Ishikawa (cell line): Measurements from ENCODE around the gene DTNBP1.

Source experiments
- EGR1 ChIP-seq: IDR thresholded peaks from 2 replicates; pipeline ENCODE4 v1.6.1; 2012
- MAX ChIP-seq: IDR thresholded peaks from 2 replicates; pipeline ENCODE4 v1.6.1; 2012
- RAD21 ChIP-seq: IDR thresholded peaks from 2 replicates; pipeline ENCODE4 v1.6.1; 2012; ENCODE audit warnings: low read depth
- REST ChIP-seq: IDR thresholded peaks from 2 replicates; pipeline ENCODE4 v1.6.1; 2012; ENCODE audit warnings: low read depth, mild to moderate bottlenecking

- TF ChIP-seq MAX (no peak), EGR1 (no peak), REST (no peak), RAD21 (no peak)
Observed at GRCh38 chr6:15654250-15654649, 8.6 kb downstream of the DTNBP1 start.
